Anterior cingulate cortex (tissue), 58 donors: ENCODE data around the gene CAMK1D.

Source experiments
- DNase-seq, 58 donors: peaks; one replicate each; lab custom pipeline; 2025; lab: John Stamatoyannopoulos, UW

The CAMK1D gene

DNA sequence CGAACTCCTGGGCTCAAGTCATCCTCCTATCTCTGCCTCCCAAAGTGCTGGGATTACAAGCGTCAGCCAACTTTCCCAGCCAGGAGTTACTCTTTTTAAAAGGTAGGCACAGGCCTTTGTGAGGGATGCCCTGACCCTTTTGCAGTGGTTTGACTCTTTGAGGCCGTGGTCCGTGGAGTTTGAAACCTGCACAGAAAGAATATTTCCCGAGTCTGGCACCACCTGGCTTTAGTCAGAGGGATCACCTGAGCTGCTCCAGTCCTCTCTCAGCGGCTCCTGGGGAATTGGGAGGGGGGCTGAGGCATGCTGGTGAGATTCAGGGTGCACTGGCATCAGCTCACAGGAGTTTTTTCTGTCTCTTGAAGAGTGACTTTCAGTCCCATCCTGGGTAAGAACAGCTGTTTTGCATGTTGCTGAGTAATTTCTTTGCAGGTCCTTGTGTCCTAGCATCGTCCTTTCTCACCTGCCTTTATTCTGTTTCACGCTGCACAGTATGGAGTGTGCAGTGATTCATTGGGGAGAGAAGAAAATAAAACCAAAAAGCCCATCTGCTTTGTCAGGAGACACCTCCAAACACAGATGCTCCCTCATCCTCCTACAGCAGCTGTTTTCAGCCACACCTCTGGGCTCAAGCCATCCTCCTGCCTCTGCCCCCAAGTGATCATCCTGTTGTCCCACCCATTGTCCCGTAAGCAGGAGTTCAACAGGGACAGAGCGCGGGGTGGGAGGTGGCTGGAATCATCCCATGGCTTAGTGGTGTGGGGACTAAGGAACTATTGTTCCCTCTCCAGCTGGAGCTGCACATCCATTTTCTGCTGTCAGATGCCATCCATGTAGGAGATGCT, 284.7 kb downstream of the CAMK1D start:
- DNase-seq: peak in 1 of 58 donors; percentile 19

DNA sequence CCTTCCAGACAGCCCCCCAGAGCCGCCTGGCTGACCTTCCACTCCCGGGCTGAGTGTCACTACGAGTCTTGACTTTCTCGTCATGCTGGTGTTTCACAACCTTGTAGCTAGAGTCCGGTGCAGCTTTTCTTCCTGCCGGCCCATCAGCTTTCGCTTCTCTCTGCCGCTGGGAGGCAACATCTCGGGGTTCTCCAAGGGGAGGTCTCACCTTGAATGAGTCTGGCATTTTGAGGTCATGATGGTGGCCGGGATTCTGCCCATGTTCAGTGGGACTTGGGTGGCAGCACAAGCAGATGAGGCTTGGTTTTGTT, 285.2 kb downstream of the CAMK1D start:
- no peak for DNase-seq

GRCh38 chr10:12635127-12635541, 285.8 kb downstream of the CAMK1D start:
- no peak for DNase-seq

- peak in 2 of 58 donors; percentile 23 to 34 for DNase-seq
Measured at GRCh38 chr10:12636571-12636970, 287.2 kb downstream of the CAMK1D start.

DNA sequence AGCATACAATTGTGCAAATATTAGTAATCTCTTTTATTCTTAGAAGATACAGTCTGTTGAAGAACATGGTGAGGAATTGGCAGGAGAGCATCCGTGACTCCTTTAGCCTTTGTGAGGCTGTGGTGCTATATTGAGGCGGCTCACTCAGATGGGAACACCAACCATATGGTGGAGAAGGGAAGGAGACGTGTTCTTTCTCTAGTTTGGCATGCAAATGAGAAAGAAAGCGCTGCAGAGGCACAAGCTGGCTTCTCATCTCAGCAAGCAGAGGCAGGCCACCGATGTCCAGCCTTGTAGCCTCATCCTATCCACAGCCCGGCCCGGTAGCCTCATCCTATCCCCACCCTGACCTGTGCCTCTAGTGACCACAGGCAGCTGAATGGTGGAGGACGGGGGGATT, 288.3 kb downstream of the CAMK1D start:
- peak in 17 of 58 donors; percentile 14 to 58 (median 31) for DNase-seq

DNA sequence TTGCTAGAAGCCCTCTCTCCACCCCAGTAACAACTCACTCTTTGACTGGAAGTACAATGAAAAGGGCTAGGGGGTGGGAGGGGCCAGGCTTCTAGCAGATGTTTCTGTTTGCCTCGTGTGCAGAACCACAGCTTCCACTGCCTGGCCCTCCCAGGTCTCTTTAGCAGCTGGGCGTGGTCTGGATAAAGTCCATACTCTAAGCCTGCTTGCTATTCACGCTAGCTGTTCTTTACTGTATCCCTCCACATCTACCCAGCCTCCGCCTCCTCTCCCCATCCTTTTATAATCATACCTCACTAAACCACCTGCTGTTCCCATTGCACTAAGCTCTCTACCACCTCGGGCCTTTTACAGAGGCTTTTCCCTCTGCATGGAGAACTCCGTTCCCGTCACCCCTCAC, 288.8 kb downstream of the CAMK1D start:
- DNase-seq: peak in 4 of 58 donors; percentile 27 to 54 (median 35)

DNA sequence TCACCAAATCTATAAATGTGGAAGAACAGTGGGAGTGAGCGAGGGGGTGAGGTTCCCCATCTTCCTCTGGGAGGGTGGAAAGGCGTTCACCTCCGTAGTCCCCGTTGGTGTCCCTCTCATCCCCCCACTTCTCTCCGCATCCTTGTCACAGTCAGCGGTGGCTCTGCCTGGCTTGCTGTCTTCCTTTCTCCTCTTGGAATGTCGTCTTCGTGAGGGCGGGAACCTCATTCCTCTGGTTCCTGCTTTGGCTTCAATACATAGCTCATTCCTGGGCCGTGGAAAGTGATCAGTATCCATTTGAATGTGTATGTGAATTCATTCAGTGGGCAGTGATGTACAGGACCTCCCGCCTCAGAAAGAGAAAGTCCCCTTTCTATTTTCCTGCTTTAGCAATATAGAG, 289.4 kb downstream of the CAMK1D start:
- DNase-seq: no peak

- peak in 9 of 58 donors; percentile 6 to 38 (median 23) for DNase-seq
Measured at GRCh38 chr10:12639996-12640944, 290.9 kb downstream of the CAMK1D start.

DNA sequence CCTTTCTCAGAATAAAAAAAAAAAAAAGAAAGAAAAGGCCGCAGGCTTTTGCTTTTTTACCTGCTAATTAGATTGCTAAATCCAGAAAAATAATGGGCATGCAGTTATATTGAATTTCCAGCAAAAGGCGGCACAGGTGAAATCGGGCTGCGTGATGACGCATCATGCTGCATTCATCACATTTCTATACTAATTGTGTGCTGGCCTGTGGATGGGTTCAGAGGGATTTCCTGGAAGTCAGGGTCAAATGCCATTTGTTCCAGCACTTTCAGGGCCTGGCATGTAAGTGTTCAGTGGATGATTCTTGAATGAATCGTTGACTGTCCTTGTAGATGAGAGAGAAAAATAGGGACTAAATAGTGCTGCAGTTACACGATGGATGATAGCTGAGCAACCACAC, 292.7 kb downstream of the CAMK1D start:
- no peak for DNase-seq

- no peak for DNase-seq
Measured at GRCh38 chr10:12643279-12643678, 293.9 kb downstream of the CAMK1D start.

- DNase-seq: no peak
Measured at GRCh38 chr10:12644380-12645144, 295.2 kb downstream of the CAMK1D start.

GRCh38 chr10:12645449-12645848, 296.1 kb downstream of the CAMK1D start:
- DNase-seq: peak in 12 of 58 donors; percentile 5 to 43 (median 25)

- no peak for DNase-seq
Measured at GRCh38 chr10:12649012-12649584, 299.8 kb downstream of the CAMK1D start.

DNA sequence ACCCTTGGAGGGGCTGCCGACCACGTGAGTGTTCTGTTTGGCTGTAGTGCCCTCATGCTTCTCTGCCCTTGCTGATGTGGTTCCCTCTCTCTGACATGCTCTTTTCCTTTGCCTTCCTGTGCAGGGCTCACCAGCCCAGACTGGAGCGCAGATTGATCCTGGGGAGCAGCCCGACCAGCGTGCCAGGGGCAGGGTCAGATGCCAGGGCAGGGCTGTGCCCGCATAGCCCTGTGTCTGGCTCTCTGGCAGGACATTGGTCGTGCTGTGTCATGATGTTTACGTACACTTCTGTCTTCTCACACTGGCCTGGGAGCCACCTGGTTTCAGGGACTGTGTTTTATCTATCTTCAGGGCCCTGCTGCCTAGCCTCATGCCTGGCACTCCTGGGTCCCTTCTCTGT, 300.8 kb downstream of the CAMK1D start:
- no peak for DNase-seq

GRCh38 chr10:12650538-12651298, 301.4 kb downstream of the CAMK1D start:
- DNase-seq: no peak

DNA sequence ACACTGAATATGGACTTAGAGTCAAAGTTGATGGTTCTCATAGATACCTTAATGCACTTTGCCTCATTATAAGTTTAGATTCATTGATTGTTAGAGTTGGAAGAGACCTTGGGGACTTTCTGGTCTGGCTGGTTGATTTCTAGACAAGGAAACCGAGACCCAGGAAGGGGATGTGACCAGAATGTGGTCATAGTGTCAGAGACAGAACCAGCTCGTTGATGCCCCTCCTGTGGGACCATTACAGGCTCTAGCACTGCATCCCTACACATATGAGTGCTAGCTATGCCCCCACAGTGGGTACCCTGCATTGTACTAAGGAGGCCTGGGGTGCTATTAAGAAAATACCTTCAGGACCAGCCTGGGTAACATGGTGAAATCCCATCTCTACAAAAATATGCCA, 306.6 kb downstream of the CAMK1D start:
- no peak for DNase-seq

DNA sequence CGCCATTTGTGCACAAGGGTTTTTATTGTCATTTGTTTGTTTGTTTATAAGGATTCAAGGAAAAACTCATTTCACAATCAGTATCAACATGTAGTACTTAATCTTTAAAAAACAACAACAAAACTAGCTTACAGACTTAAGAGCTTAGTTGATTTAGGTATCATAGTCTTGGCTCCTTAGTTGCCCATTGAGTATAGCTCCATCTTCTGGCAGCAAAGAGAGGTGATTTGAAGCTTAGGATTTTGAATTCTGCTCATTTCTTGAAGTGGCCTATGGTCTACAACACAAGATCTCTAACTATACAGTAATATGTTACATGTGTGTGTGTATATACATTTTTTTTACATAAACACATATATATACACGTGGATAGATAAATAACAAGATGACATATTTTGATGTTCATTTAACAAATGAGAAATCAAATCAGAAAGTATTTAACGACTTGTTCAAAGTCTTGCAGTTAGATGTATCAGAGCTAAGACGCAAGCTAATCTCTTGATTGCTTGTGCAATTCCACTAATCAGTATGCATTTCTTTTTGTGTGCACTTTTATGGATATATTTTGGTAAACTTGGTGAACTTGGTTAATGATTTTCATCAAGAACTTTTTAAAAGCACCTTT, 307.3 kb downstream of the CAMK1D start:
- DNase-seq: no peak

DNA sequence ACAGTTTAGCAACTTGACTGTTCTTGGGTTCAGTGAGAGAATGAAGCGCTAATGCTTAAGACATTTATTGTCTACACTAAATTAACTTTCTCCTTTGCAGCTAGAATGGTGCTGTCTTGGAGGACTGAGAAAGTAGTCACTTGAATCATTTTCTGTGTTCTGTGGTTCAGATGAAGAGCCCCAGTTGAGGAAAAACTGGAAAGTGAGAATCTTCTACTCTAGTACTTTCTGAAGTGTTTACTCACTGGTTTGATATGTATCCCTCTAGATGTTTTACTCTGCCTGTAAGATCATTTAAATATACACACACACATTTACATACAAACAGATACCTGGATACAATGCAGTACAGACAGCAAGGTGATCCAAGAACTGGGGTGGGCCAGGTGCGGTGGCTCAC, 308.1 kb downstream of the CAMK1D start:
- DNase-seq: no peak

GRCh38 chr10:12658526-12658925, 309.2 kb downstream of the CAMK1D start:
- DNase-seq: no peak
